ENCODE data around the gene APMAP. TPM values are rescaled to one million over a fixed set of nuclear protein-coding genes. Genes with fewer than 3 reads are reported as not detected.

Gene APMAP
- total and polyA plus RNA-seq, 3 donors from 2014 or later, result 92.3 to 135 (median 105) TPM

DNA sequence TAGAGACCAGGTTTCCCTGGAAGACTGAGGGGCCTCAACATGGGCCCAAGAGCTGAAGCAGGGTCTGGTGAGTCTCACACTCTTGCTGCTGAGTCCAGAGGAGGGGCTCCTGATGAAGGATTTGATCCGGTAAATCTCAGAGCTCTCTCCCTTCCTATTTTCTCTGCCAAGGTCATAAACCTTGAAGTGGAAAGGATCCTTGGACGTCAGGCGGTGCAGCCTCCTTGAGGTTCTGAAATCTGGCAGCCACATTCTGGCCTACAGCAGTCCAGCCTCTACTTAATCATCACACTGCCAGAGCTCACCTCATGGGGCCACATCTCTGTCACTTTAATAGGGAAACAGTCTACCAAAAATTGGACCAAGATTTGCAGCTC lies 41.4 kb upstream of the APMAP start:
- TF ChIP-seq, protein P1, sequence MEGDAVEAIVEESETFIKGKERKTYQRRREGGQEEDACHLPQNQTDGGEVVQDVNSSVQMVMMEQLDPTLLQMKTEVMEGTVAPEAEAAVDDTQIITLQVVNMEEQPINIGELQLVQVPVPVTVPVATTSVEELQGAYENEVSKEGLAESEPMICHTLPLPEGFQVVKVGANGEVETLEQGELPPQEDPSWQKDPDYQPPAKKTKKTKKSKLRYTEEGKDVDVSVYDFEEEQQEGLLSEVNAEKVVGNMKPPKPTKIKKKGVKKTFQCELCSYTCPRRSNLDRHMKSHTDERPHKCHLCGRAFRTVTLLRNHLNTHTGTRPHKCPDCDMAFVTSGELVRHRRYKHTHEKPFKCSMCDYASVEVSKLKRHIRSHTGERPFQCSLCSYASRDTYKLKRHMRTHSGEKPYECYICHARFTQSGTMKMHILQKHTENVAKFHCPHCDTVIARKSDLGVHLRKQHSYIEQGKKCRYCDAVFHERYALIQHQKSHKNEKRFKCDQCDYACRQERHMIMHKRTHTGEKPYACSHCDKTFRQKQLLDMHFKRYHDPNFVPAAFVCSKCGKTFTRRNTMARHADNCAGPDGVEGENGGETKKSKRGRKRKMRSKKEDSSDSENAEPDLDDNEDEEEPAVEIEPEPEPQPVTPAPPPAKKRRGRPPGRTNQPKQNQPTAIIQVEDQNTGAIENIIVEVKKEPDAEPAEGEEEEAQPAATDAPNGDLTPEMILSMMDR (IDR thresholded peaks at IDR 0.05), result no peak
- no peak for TF ChIP-seq POLR2A (IDR thresholded peaks at IDR 0.05)
- intact Hi-C loops (cut with DNase I; ENCODE audit: low total_unique reads), result no loop called here
- no peak overlapping the region for H3K4me3 ChIP-seq

DNA sequence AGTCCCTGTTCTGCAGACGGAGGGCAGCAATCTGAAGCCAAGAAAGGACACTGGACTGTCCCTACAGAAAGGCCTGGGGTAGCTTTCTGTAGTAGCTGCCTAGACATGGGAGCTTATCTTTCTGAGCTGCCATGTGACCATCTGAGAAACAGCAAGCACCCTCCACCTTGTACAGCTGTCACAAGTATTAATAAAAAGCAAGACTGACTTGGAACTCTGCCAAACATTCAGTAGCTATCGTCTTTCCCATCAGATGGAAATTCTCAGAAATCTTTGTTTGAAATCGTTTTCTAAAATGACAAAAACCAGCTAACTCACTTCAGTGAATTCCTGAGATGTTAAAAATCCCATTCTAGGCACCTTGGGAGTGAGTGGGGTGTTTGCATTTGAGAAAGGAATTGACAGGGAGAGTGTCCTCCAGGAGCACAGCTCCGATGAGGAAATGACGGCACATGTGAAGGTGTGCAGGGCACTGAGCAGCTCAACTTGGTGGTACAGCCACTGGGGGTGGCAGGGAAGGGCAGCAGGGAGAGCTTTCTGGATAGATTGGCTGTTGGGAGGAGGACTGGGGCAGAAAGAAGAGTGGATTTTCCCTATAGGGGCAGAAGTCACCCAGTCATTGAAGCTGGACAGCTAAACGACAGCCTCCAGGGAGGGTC lies 40.8 kb upstream of the APMAP start:
- Histone ChIP-seq H3K27ac (peak overlapping the region; percentile 38 to 75), H3K4me1 (peaks cover 77% of the 10 kb centered on the region), H3K36me3 (ENCODE audit: low read depth, missing control alignments) (no peaks in the 10 kb centered on the region), H3K27me3 (no peaks in the 10 kb centered on the region), H3K9me3 (no peaks in the 10 kb centered on the region), H3K4me3 (no peak overlapping the region)
- no peak for TF ChIP-seq POLR2A (IDR thresholded peaks at IDR 0.05)
- TF ChIP-seq, protein P1 (IDR thresholded peaks at IDR 0.05), result no peak
- no peak for DNase-seq
- intact Hi-C loops (cut with DNase I; ENCODE audit: low total_unique reads), result no loop called here
- WGBS, 2 donors, result 27 to 33% methylated on average over 6 of the region's 6 CpGs

More for the DNA sequence above, 41.4 kb upstream of the APMAP start:
- Histone ChIP-seq H3K27me3 (no peaks in the 10 kb centered on the region), H3K9me3 (no peaks in the 10 kb centered on the region), H3K36me3 (ENCODE audit: low read depth, missing control alignments) (no peaks in the 10 kb centered on the region), H3K27ac (peak overlapping the region; percentile 38 to 75), H3K4me1 (peaks cover 82% of the 10 kb centered on the region)
- 26% methylated on average over 3 of the region's 3 CpGs for WGBS, 2 donors
- DNase-seq, result no peak

DNA sequence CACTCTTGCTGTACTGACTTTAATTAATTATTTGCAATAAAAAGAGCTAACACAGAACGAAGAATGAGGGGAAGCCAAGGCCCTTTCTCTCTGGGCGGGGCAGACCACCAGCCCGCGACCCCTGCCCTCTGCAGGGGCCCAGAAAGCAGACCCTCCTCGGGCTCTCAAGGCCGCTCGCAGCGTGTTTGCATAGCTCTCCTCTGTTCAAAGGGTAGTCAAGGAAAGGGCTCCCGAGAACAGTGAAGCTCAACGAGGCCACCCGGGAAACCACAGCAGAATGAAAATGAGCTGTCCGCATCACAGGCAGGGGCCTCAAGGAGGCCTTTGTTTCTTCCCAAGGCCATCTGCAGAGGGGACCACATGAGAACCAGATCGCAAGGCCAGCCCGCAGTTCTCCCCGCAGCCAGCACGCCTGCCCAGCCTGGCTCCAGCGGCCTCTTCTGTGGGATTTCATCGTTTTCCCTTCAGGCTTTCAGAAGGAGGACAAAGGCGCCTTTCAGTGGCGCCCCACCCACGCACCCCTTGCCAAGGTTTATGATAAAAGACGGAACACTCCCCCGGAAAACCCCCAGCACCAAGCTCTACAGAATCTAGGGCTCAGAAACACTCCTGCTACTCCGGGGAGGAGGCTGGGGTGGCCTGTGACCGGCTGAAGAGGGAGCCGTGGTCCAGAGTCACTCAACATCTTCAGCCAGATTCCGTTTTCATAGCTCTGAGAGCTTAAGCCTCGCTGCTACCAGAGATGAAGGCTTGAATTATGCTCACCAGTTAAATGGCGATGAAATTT lies 40.1 kb upstream of the APMAP start:
- DNase-seq, result peak; percentile 95
- intact Hi-C loops (cut with DNase I; ENCODE audit: low total_unique reads), result no loop called here
- Histone ChIP-seq H3K4me3 (peak overlapping the region in 1 of 2 donors; percentile 23), H3K27me3 (no peaks in the 10 kb centered on the region), H3K36me3 (ENCODE audit: low read depth, missing control alignments) (no peaks in the 10 kb centered on the region), H3K4me1 (peaks cover 70% of the 10 kb centered on the region), H3K27ac (peak overlapping the region; percentile 71 to 75), H3K9me3 (no peaks in the 10 kb centered on the region)
- TF ChIP-seq POLR2A (IDR thresholded peaks at IDR 0.05), result no peak
- TF ChIP-seq, protein P1 (IDR thresholded peaks at IDR 0.05), result no peak
- 7 to 18% methylated on average over 14 to 29 of the region's 29 CpGs for WGBS, 2 donors

DNA sequence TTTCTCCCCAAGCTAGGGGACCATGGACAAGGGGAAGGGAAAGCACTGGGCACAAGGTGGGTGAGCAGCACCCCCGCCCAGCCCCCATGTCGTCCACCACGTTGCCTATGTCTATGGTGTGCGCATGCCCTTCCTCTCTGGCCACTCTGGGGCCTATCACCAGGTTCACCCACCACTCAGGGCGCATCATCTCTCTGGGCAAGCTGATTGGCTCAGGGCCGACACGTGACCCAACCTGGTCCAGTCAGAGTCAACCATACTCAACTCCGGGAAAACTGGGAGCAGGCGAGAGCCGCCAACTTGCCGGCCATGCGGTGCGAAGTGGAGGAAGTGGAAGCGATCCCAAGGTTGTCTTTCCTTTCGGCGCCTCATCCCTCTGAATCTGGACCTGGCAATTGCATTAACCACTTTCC lies 39.5 kb upstream of the APMAP start:
- H3K4me1 ChIP-seq, result peaks cover 64% of the 10 kb centered on the region
- H3K36me3 ChIP-seq (ENCODE audit: low read depth, missing control alignments), result no peaks in the 10 kb centered on the region
- H3K4me3 ChIP-seq, result peak overlapping the region in 1 of 2 donors; percentile 23
- no peaks in the 10 kb centered on the region for H3K27me3 ChIP-seq
- intact Hi-C loops (cut with DNase I; ENCODE audit: low total_unique reads), result no loop called here
- peak; percentile 87 for DNase-seq
- 41 to 51% methylated on average over 12 to 16 of the region's 16 CpGs for WGBS, 2 donors
- H3K27ac ChIP-seq, result peak overlapping the region; percentile 71 to 75
- TF ChIP-seq, protein P1 (IDR thresholded peaks at IDR 0.05), result no peak
- TF ChIP-seq POLR2A (IDR thresholded peaks at IDR 0.05), result no peak
- no peaks in the 10 kb centered on the region for H3K9me3 ChIP-seq

All from testis (tissue), 3 donors.